SK-N-MC (cell line): ENCODE results near the gene FRG2C.

Experiments used
- EZH2 ChIP-seq: fragments of 200-600 bp; sonication (generic); IDR thresholded peaks from one replicate; pipeline ENCODE4 v1.6.1; 2017; ENCODE audit warnings: antibody characterized with exemption
- POLR2AphosphoS5 ChIP-seq: IDR thresholded peaks from 2 replicates; pipeline ENCODE4 v1.6.1; 2012; ENCODE audit warnings: mild to moderate bottlenecking, low read depth, low read length, borderline replicate concordance

GRCh38 chr3:75650191-75650590 lies 13.9 kb upstream of the FRG2C start:
- TF ChIP-seq EZH2 (no peak), POLR2AphosphoS5 (no peak)
